Stimulated activated CD8-positive, alpha-beta memory T cell treated with anti-CD3 and anti-CD28 coated beads, Interleukin-4, amount 100 ng/mL, for 48 hours (primary cell): ENCODE measurements around the gene NHSL2.
A peak's percentile ranks its signal among the peaks of the same experiment; 100 is the strongest.
"Not testable (repeated sequence)": the region's sequence is repeated elsewhere in the genome, so short reads cannot be mapped to it uniquely, and the experiment has no call there.

Experiments
- DNase-seq: peaks from one replicate; pipeline ENCODE4 v3.0.0-alpha.2; 2020

NHSL2 gene

DNA sequence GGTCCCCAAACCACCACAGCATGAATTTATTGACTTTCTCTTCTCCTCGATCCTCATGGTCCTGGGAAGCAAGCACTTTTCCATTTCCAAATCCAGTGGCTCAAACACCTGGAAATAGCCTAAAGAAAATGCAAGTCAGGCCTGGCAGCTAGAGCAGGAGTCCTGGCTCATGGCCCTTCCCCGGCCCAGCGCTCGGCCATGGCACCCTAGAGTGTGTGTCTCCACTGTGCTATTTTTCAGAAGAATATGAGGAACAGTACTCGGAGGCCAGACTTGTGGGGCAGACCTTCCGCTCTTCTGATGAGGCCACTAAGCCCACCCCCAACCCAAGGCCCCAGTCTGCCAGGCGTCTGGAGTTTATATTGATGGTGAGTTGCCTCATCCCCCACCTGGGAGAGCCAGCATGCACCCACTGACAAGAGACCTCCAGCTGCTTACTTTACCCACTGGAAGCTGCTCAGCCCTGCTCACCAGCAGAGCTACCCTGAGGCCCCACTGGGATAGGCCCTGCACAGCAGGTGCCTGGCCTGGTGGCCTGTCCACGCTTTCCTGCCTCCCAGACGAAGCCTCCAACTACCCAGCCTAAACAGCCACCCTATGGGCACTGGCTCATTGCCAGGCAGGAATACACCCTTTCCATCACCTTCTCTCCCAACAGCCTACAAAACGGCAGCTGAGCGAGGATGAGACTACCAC is 223.4 kb downstream of the NHSL2 start:
- no peak for DNase-seq

DNA sequence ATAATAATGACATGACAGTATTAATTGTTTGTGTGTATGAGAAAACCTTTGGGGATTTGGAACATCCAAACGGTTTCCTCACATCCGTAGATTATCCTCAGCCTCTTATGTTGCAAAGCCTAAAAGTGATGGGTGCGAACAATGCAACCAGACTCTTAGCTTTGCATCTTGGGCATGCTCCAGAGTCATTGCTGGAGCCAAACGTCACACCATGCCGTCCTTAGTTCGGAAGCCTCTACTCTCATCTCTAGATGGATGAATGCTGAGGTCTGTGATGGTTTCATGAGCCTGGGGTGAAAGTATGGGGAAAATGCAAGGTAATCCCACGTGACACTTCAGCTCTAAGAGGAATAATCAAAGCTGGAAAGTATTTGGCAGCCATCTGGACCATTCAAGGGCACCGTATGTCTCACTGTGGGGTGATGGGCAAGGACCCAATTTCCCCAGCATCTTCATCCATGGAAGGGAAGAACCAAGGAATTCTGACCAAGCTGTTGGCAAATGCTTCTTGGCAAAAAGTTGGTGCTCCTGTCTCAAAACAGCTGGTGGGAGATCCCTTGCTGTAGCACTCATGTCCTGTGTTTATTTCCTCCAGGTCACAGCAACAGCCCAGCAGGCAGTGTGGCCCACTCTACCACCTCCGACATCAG is 227.3 kb downstream of the NHSL2 start:
- no peak for DNase-seq

DNA sequence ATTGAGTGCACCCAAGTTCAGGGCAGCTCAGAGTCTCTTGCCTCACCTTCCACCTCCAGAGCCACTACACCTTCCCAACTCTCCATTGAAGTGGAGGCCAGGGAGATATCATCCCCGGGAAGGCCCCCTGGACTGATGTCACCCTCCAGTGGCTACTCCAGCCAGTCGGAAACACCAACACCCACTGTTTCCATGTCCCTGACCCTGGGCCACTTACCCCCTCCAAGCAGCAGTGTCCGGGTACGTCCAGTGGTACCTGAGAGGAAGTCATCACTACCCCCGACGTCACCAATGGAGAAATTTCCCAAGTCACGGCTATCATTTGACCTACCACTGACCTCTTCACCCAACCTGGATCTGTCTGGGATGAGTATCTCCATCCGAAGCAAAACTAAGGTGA is 228.9 kb downstream of the NHSL2 start:
- DNase-seq: no peak

DNA sequence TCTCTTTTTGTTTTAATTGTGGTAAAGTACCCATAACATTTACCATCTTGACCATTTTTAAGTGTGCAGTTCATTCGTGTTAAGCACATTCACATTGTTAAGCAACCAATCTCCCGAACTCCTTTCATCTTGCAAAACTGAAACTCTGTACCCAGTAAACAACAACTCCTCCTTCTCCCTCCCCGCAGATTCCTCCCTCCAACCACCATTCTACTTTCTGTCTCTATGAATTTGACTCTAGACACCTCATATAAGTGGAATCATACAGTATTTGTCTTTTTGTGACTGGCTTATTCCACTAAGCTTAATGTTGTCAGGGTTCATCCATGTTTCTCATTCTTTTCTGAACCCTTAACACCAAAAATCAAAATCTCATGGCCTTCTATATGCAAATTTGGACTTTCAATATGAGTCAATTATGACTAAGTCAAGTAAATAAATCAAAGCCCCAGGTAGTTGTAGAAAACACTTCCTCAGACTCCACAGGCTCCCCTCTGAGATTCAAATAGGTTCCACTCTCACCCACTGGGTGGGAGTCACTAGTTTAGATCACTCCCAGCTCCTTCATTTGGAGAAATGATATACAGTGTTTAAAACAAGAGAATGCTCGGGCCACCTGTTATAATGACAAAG is 230.8 kb downstream of the NHSL2 start:
- DNase-seq: no peak

DNA sequence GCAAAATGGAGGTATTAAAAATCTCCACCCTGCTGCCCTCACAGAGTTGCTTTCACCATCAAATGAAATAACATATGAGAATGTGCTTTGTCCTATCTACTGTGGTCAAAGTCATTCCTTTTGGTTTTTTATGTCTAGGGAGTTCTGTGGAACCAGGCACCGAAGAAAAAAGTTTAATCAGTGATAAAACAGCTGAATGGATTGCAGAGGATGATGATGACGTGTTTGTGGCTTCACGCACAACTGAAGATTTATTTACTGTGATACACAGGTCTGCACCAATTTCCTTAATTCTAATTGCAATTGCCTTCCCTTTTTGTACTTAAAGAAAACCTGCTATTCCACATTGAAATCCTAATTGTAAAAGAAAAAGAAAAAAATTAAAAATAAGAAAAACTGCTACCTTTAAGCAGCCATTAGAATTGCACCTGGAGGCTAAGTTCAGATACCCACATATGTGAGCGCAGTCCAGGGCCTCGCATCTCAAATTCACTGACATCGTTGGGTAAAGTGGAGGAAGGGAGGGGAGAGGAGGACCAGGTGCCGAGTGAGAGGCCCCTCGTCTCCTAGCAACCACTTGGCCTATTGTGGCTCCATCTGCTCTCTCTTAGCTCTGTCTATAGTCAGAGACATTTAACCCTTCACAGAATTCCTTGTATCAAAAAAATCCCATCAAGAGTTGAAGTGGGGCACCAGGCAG is 231.6 kb downstream of the NHSL2 start:
- DNase-seq: no peak

DNA sequence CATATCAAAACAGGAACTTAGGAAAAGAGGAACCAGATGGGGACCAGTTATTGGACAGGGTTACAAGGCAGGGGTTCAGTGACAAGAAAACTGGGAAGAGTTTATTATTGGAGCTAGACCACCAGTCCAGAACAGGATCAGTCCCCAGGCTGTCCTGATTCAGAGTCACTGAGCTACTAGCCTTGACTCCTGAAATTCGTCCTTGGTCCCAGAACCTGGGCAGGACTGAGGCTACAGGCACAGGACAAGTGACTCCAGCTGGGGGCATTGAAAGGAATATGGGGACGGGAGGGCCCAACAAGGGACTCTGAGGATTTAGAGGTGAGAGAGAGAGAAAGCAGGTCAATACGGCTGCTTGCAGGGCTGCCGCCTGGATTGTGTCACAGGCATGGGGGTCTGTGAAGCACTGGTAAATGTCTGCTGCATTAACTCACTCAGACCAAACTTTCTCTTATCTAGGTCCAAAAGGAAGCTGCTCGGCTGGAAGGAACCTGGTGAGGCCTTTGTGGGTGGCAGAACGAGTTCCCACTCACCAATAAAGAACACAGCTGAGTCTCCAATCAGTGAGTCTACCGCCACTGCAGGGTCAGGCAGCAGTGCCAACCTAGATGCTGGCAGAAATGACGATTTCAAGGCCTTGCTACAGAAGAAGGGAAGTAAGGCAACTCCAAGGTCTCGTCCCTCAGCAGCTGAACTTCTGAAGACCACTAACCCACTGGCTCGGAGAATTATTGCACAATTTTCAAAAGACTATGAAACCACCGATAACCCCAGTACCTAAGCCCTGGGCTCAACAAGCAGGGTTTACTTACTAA is 232.4 kb downstream of the NHSL2 start:
- no peak for DNase-seq

DNA sequence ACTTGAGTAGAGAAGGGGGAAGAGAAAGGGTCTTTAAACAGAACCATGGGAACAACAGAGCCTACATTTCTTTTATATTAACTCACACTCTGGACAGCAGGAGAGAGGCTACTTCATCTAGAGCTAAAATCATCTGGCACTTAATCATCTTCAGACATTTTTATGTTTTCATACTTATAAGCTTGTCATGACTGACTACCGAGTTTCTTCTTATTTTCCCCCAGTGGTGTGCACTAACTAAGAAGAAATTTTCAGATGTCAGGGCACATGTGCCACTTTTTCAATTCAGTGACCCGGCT is 232.9 kb downstream of the NHSL2 start:
- DNase-seq: no peak

DNA sequence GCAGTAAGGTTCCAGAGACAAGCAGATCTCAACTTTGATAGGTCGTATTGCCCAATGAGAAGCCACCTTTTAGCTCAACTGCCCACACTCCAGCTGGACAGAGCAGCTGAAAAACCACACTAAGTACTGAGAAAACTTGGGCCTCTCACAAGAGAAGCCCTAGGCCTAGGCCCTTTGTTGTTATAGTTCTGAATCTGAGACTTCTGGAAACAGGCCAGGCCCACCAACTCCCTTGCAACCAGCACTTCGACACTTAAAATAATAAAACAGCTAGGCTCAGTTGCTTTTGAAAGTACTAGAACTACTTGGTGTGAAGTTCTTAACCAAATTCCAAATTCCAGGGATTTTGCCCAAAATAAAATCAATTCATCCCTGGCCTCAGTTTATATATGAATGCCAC is 234.5 kb downstream of the NHSL2 start:
- DNase-seq: no peak

DNA sequence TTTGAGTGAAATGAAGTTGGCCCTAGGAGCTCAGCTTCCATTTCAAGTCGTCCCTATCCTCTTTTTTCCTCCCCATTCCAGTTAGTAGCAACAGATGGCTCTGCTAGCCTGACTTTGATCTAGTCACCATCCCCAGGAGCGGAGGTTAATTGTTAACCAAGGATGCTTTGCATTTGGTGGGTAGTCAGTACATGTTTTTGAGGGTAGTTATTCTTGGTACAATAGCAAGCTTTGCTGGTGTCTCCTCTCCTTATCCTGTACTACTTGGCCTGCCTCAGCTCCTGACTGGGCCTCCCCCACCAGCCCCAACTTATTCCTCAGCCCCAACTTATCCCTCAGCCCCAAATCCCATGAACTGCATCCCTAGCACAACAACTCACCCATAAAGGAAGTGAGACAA is 235.9 kb downstream of the NHSL2 start:
- no peak for DNase-seq

DNA sequence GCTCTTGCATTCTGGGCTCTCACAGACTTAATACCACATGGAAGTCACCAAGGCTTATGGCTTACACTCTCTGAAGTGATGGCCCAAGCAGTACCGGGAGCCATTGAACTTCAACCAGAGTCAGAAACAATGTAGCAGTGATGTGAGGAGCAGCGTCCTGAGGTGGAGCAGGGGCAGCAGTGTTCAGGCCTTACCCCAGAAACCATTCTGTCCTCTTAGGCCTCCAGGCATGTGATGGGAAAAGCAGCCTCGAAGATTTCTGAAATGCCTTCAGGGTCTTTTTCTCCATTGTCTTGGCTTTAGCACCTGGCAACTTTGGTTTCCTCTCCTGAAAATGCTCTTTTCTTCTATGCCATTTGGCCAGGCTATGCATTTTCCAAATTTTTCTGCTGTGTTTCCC is 248.1 kb downstream of the NHSL2 start:
- DNase-seq: no peak

DNA sequence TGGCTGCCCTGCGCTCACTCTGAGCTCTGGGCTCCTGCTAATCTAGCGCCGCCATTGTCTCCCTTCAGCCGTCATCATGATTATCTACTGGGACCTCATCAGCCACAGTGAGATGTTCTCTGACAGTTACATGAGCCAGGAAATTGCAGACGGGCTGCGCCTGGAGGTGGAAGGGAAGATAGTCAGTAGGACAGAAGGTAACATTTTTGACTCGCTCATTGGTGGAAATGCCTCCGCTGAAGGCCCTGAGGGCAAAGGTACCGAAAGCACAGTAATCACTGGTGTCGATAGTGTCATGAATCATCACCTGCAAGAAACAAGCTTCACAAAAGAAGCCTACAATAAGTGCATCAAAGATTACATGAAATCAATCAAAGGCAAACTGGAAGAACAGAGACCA is 249.1 kb downstream of the NHSL2 start:
- DNase-seq: no peak

DNA sequence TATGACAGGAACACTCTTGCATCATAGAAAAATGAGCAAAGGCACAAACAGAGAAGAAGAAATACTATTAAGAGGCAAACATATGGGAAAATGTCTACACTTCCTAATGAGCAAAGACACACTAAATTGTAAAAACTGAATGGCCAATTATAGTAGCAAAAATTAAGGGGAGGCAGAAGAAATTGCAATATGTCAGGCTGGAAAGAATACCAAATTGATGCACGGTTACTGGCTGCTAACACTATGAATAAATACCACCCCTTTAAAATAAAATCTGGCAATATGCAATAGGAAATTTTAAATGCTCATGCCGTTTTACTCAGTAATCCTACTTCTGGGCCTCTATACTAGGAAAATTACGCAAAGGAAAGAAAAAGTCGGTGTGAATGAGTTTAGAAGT is 254.9 kb downstream of the NHSL2 start:
- DNase-seq: no peak

DNA sequence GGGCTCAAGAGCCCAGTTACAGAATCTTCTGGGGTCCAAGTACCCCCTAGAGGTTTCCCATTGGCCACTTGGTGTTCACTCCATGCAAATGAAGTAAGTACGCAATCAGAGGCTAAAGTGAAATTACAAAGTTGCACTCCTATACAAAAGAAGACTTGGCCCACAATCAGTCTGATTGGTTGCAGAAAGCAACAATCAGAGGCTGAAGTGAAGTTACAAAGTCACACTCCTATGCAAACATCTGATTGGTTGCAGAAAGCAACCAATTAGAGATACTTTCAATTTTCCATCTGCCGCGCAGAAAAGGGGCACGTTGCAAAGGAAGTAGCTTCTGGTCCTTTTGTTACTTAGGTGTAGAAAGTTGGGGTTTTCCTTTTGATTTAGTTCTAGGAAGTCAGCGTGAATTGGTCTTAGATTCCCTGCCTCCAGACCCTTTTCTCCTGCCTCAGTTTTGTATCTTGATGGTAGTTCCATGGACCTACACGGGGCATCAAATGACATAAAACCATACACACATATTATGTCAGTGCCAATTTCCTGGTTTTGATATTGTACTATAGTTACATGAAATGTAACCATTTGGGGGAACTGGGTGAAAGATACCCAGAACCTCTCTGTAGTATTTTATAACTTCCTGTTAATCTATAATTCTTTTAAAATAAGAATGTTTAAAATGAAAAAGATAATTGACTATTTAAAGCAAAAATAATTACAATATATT is 258.5 kb downstream of the NHSL2 start:
- DNase-seq: no peak

DNA sequence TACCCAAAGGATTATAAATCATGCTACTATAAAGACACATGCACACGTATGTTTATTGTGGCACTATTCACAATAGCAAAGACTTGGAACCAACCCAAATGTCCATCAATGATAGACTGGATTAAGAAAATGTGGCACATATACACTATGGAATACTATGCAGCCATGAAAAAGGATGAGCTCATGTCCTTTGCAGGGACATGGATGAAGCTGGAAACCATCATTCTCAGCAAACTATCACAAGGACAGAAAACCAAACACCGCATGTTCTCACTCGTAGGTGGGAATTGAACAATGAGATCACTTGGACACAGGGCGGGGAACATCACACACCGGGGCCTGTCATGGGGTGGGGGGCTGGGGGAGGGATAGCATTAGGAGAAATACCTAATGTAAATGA is 265.6 kb downstream of the NHSL2 start:
- not testable (repeated sequence) for DNase-seq

DNA sequence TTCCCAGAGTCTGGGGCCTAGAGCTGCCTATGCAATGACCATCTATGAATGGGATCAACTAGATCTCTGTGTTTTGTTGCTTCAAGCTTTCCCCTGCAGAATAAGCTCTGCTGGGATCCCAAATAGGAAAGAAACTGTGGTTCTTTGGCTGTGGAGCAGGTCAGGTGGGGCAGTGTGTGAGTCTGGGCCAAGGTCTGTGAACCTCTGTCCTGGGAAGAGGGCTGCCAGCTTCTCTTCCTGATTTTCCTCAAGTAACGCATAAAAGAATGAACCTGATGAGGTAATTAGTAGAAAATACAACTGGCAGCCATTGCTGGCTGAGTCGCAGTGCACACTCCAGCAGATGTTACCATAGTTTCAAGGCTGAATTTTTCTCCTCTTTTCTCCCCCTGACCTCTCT is 266.3 kb downstream of the NHSL2 start:
- no peak for DNase-seq

DNA sequence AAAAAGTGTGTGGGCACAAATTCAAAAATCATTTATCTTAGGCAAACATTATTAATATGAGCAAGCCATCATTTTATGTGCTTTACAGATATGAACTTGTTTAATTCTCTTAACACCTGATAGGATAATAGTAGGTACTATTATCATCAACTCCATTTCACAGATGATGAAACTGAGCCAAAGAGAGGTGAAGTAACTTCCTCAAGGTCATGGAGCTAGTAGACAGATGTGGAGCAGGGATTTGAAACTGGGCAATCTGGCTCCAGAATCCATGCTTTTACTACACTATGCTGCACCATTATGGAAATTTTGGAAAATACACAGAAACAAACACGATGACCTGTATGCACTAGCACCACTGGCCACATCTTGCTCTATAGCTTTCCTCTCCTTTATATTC is 269.9 kb downstream of the NHSL2 start:
- DNase-seq: no peak

DNA sequence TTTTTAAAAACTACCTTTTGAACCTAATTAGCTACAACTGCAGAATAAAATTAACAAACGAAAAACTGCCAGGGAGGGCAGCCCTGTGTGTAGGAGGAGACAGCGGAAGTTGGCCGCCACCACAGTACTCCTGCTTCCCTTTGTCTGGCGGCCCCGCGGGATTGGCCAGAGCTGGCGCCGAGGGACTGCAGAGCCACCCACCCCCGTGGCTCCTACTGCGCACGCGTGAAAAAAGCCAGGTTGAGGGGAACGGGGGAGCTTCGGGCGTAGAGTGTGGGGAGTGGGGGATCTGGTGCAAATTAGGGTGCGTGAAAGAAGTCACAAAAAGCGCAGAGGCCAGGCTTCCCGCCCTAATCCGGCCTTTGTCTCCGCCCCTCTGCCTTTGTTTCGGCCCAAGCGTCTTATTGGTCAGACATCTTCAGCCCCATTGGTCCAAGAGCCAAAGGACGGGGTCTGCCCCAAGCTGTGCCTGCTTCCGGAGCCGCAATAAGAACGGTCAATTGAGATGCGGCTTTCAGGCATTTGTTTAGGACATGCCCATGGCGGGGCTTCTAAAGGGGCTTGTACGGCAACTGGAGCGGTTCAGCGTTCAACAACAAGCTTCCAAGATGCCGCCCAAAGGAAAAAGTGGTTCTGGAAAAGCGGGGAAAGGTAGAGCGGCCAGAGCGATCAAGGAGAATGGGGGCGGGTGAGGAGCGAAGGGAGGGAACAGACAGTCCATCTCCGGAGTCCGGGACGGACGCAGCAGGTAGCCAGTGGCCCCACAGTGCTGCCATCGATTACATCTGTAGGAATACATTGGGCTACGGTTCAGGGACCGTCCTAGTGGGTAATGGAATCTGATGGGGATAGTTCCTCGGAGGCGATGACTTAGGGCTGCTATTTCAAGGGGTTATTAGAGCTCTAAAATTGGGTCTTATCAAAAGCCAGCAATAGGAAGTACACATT is 270.8 kb downstream of the NHSL2 start, which contains the start of gene PIN4:
TSS of gene PIN4 (plus strand) at position 580 of the 948 bp plus-strand sequence. CDS start at position 609, 29 bp downstream.
- DNase-seq: peak; percentile 81

DNA sequence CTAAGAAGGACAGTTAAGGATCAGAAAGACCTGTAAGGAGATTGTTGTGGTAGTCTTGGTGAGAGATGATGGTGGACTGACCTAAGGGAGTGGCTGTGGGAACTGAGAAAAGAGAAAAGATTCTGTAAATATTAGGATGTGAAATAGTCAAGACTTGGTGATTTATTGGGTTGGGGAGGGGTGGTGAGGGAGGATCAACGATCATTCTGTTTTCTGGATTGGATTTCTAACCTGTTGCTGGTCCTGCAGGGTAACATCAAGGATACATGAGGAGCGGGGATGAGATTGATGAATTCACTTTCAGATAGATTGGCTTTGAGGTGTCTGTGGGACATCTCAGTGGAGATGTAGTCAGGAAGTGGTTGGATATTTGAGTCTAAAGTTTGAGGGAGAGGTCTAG is 272.3 kb downstream of the NHSL2 start:
- DNase-seq: no peak

DNA sequence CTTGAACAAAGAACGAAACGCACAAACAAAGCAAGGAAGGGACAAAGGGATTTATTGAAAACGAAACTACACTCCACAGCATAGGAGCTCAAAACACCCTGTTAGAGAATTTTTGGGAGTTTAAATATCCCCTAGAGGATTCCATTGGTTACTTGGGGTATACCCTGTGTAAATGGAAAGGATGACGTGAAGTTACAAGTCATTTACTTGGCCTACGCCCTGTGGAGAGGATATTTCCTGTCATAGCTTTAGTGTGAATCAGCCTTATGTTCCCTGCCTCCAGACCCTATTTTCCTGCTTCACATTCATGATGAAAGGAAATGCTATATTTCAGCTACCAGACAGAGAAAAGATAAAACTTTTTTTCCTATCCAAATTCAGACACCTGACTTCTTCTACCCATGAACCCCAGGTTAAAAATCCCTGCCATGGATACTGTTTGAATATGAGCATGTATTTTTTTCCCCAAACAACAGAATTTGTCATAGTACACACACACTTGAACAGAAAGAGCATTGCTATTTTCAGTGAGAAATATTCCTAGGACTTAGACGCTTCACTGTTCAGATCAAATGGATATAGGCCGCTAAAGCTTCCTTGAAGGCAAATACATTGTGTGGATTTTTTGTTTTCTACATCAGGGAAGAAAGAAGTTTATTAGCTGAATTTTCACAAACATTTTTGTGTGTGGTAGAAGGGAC is 291.3 kb downstream of the NHSL2 start:
- no peak for DNase-seq
